HepG2 (cell line): ENCODE data around the gene LRP2. TPM values are rescaled to one million over a fixed set of nuclear protein-coding genes. Genes with fewer than 3 reads are reported as not detected.

ENCODE experiments used
- ATAC-seq: fragments of 200-7000 bp; cut with Tn5 transposase; 3 replicates; pipeline ENCODE4 v1.9.1; 2020; ENCODE audit warnings: mild to moderate bottlenecking, moderate library complexity
- BruUV-seq: library from RNA; stranded (reverse); fragments of 400-500 nt; replicated peaks from 2 replicates; lab custom pipeline; 2021; lab: Mats Ljungman, UMichigan
- CTCF ChIA-PET: fragments of 300-600 bp; formaldehyde crosslinking; extraction: SDS; loops from one replicate; lab custom pipeline; 2021; ENCODE audit warnings: low total read pairs, inconsistent platforms, low intra/inter-chr PET ratio; lab: Yijun Ruan, JAX
- POLR2A ChIA-PET: fragments of 350-600 bp; sonication (Branson Sonifier 250); formaldehyde crosslinking; loops from one replicate; lab custom pipeline; 2020; ENCODE audit warnings: antibody characterized with exemption, inconsistent platforms; lab: Yijun Ruan, JAX
- DNase-seq: peaks from one replicate; pipeline ENCODE4 v3.0.0-alpha.2; 2015; ENCODE audit warnings: low spot score
- FAIRE-seq: peaks from 3 replicates; lab custom pipeline; 2011; peaks lifted over from hg19 to GRCh38; lab: Jason Lieb, UNC
- H2AFZ ChIP-seq: one replicate; pipeline ENCODE4 v1.6.1; 2011; ENCODE audit warnings: low read length, inconsistent platforms
- H3K27ac ChIP-seq: fragments of 300-600 bp; 3 replicates; pipeline ENCODE4 v1.8.0; 2011; ENCODE audit warnings: mixed run types, mild to moderate bottlenecking, mixed read lengths, low read length, inconsistent platforms; ENCODE audit not compliant: insufficient read depth; ENCODE audit errors: extremely low read length
- H3K27me3 ChIP-seq, 2 experiments: fragments of 200-600 bp in 1 of 2; 2 replicates in 1 of 2; 3 replicates in 1 of 2; pipeline versions ENCODE4 v1.6.0 to v1.8.0; 2011; ENCODE audit warnings: low read length in 2 of 2, mild to moderate bottlenecking in 2 of 2, moderate library complexity in 2 of 2, inconsistent platforms in 1 of 2; ENCODE audit not compliant: insufficient read depth in 2 of 2, control insufficient read depth in 1 of 2
- H3K36me3 ChIP-seq, 2 experiments: fragments of 200-600 bp in 1 of 2; replicated peaks in 1 of 2; 2 replicates in 1 of 2; 3 replicates in 1 of 2; pipeline versions ENCODE4 v1.5.1 to v1.8.0; 2011; ENCODE audit warnings: low read length in 2 of 2, inconsistent platforms in 1 of 2; ENCODE audit not compliant: insufficient read depth in 2 of 2, control insufficient read depth in 1 of 2
- H3K4me1 ChIP-seq: 2 replicates; pipeline ENCODE4 v1.5.1; 2012; ENCODE audit warnings: low read length, inconsistent platforms; ENCODE audit not compliant: insufficient read depth
- H3K4me2 ChIP-seq: 2 replicates; pipeline ENCODE4 v1.6.0; 2011; ENCODE audit warnings: low read depth, low read length, inconsistent platforms
- H3K4me3 ChIP-seq, 3 experiments: fragments of 200-600 bp in 1 of 3; sonication (generic), shearing (Covaris generic) in 1 of 3; replicated peaks in 1 of 3; 2 replicates each; pipeline ENCODE4 v1.5.1; 2011 to 2016; ENCODE audit warnings: low read length in 3 of 3, inconsistent platforms in 2 of 3, low read depth in 2 of 3, mild to moderate bottlenecking in 2 of 3, control low read depth in 1 of 3, mixed read lengths in 1 of 3; ENCODE audit not compliant: insufficient read depth in 1 of 3
- H3K79me2 ChIP-seq: one replicate; pipeline ENCODE4 v1.6.1; 2011; ENCODE audit warnings: low read length, inconsistent platforms; ENCODE audit not compliant: insufficient read depth
- H3K9ac ChIP-seq: 2 replicates; pipeline ENCODE4 v1.6.0; 2011; ENCODE audit warnings: mild to moderate bottlenecking, low read depth, low read length, inconsistent platforms; ENCODE audit not compliant: insufficient read depth
- H3K9me3 ChIP-seq: 2 replicates; pipeline ENCODE4 v1.5.1; 2012; ENCODE audit warnings: mild to moderate bottlenecking, low read length
- H4K20me1 ChIP-seq: 2 replicates; pipeline ENCODE4 v1.6.0; 2011; ENCODE audit warnings: inconsistent platforms, mild to moderate bottlenecking, low read length, moderate library complexity; ENCODE audit not compliant: insufficient read depth
- EZH2 ChIP-seq: conservative IDR thresholded peaks from 2 replicates; pipeline ENCODE4 v1.6.1; 2012; ENCODE audit warnings: mild to moderate bottlenecking, low read depth, low read length, moderate library complexity
- WGBS: methylation state at CpG from one replicate; pipeline ENCODE4 v1.1.6; 2017; ENCODE audit warnings: low lambda C conversion rate; 5-methylcytosine and 5-hydroxymethylcytosine counted together
- in situ Hi-C: cut with HindIII; loops from 2 replicates; pipeline ENCODE4 v1.10.0; 2017; ENCODE audit warnings: low pct_unique_long_range_greater_than_20kb; ENCODE audit not compliant: extremely low pct_ligation_motif_present
- intact Hi-C: fragments of 100-400 bp; cut with micrococcal nuclease; formaldehyde crosslinking; loops from one replicate; pipeline ENCODE4 v1.10.0; 2022; ENCODE audit not compliant: unreplicated experiment
- polyA plus RNA-seq, 8 experiments: library from polyadenylated mRNA; depleted of rRNA in 3 of 8; stranded (reverse) in 7 of 8; unstranded in 1 of 8; fragments of >200 nt; fragmentation: Illumina TruSeq in 4 of 8; extraction: Trizol in 4 of 8; gene quantifications; 2 replicates each; pipeline versions ENCODE4 v1.2.1 to v1.2.3, GENCODE V29; 2011 to 2016; ENCODE audit warnings: low read depth in 4 of 8, missing spikeins in 1 of 8, mixed read lengths in 1 of 8; ENCODE audit not compliant: insufficient read depth in 1 of 8
- total RNA-seq, 5 experiments: library from RNA; depleted of rRNA; stranded (reverse); fragments of >200 nt; fragmentation: Illumina TruSeq; extraction: Trizol; gene quantifications; 2 replicates each; pipeline ENCODE4 v1.2.3, GENCODE V29; 2016; ENCODE audit warnings: low read depth in 1 of 5
- TF ChIP-seq, protein P1 (sequence below): sonication (generic); formaldehyde crosslinking; IDR thresholded peaks from 2 replicates; pipeline ENCODE4 v1.5.1; 2020; ENCODE audit warnings: missing genetic modification reagents, mild to moderate bottlenecking, borderline replicate concordance
- TF ChIP-seq, protein P2 (sequence below): sonication (generic); formaldehyde crosslinking; IDR thresholded peaks from 2 replicates; pipeline ENCODE4 v1.4.0; 2020; ENCODE audit warnings: mild to moderate bottlenecking, missing genetic modification reagents

LRP2 gene
- total and polyA plus RNA-seq, 2 of the 13 experiments (the other 11 are each of a cell fraction or from before 2014, with no cell fraction given), result 0.03 to 0.15 TPM

DNA sequence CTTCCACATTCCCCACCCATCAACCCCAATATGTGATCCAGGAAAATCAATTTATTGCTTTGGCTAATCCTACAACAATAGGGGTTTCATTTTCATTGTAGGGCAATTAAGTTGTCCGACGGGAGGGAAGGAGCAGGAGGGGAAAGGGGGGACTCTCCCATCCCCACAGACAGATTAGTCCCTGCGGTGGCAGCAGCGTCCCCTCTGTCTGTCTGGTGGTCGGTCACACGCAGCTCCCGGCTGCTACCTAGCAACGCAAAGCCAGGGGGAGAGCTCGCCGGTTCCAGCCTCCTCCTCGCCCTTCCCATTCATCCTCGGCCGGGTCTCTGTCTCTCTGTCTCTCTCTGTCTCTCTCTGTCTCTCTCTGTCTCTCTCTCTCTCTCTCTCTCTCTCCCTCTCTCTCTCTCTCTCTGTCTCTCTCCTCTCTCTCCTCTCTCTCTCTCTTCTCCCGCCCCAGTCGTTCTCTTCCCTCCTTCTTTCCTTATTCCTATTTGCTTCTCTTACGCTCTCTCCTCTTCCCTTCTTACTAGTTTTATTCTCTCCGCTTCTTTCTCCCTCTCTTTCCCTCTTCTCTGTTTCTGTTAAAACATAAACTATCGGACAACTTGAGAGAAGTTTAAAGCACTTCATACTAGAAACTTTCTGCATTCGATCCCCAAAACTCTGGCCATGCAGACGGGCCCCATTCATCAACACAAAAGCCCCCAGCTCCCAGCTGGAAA lies 1.2 kb downstream of the LRP2 start:
- CTCF ChIA-PET, result no interaction called here
- POLR2A ChIA-PET, result no interaction called here
- ATAC-seq, result no peak

DNA sequence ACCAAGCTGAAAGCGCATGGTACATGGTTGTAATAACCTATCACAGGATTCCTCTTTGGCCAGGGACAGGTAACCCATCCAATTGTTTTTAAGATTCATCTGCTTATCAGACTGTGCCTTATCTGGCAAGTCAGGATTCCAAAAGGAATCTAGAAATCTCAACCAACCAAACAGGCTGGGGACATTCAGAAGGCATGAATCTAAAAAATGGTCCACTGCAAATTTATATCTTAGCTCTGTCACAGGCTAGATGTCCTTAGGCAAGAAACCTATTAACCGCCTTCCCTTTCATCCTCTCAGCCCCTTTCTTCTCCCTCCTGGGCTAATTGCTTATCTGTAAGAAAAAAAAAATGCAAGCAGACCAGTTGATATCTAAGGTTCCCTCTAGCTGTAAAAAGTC lies 4.3 kb downstream of the LRP2 start:
- Histone ChIP-seq H4K20me1 (no peaks in the 10 kb centered on the region), H3K4me3 (no peak overlapping the region), H3K9ac (no peak overlapping the region), H3K9me3 (no peaks in the 10 kb centered on the region), H3K4me1 (peaks cover 20% of the 10 kb centered on the region), H3K4me2 (no peak overlapping the region), H3K27me3 (peaks cover 18 to 41% of the 10 kb centered on the region in 2 experiments; a peak in 4 of 5 replicates), H2AFZ (no peak overlapping the region), H3K79me2 (no peaks in the 10 kb centered on the region), H3K36me3 (no peaks in the 10 kb centered on the region), H3K27ac (no peak overlapping the region)
- FAIRE-seq (no peak), ATAC-seq (no peak), DNase-seq (no peak)
- WGBS, result 54% methylated on average over 2 of the region's 2 CpGs
- in situ Hi-C loops (no loop called here), intact Hi-C loops (no loop called here)
- no TSS peak for BruUV-seq
- POLR2A ChIA-PET, result no interaction called here
- CTCF ChIA-PET, result no interaction called here
- TF ChIP-seq, protein P1, sequence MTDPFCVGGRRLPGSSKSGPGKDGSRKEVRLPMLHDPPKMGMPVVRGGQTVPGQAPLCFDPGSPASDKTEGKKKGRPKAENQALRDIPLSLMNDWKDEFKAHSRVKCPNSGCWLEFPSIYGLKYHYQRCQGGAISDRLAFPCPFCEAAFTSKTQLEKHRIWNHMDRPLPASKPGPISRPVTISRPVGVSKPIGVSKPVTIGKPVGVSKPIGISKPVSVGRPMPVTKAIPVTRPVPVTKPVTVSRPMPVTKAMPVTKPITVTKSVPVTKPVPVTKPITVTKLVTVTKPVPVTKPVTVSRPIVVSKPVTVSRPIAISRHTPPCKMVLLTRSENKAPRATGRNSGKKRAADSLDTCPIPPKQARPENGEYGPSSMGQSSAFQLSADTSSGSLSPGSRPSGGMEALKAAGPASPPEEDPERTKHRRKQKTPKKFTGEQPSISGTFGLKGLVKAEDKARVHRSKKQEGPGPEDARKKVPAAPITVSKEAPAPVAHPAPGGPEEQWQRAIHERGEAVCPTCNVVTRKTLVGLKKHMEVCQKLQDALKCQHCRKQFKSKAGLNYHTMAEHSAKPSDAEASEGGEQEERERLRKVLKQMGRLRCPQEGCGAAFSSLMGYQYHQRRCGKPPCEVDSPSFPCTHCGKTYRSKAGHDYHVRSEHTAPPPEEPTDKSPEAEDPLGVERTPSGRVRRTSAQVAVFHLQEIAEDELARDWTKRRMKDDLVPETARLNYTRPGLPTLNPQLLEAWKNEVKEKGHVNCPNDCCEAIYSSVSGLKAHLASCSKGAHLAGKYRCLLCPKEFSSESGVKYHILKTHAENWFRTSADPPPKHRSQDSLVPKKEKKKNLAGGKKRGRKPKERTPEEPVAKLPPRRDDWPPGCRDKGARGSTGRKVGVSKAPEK (CRISPR knock-in tag), result no peak

More for the DNA sequence above, 1.2 kb downstream of the LRP2 start:
- in situ Hi-C loops, result no loop called here
- no peak overlapping the region for H2AFZ ChIP-seq
- TF ChIP-seq, protein P2, sequence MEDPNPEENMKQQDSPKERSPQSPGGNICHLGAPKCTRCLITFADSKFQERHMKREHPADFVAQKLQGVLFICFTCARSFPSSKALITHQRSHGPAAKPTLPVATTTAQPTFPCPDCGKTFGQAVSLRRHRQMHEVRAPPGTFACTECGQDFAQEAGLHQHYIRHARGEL (CRISPR knock-in tag), result no peak
- peak; percentile 90; the same call in 1 of the 2 replicates for TF ChIP-seq EZH2
- TF ChIP-seq, all 625 proteins: peak for 1
- intact Hi-C loops, result no loop called here
- Histone ChIP-seq H3K36me3 (no peaks in the 10 kb centered on the region), H4K20me1 (no peaks in the 10 kb centered on the region), H3K27me3 (peaks cover 25 to 58% of the 10 kb centered on the region in 2 experiments; a peak in 4 of 5 replicates), H3K79me2 (no peaks in the 10 kb centered on the region), H3K4me1 (peaks cover 42% of the 10 kb centered on the region), H3K4me3 (peak overlapping the region in 2 of 3 experiments; percentile 46 to 67; a peak in 2 of 6 replicates), H3K9me3 (no peaks in the 10 kb centered on the region), H3K4me2 (peak overlapping the region; percentile 84), H3K27ac (no peak overlapping the region), H3K9ac (no peak overlapping the region)
- FAIRE-seq (no peak), DNase-seq (no peak)
- 16% methylated on average over 20 of the region's 20 CpGs for WGBS
- BruUV-seq, result no TSS peak
